B cell (primary cell): ENCODE results near the gene KIRREL3.

ENCODE experiments used
- EZH2 ChIP-seq: IDR thresholded peaks from 2 replicates; pipeline ENCODE4 v1.6.1; 2012; ENCODE audit warnings: borderline replicate concordance, low read depth, mild to moderate bottlenecking, moderate library complexity, low read length; ENCODE audit not compliant: insufficient read depth, poor library complexity, severe bottlenecking
- TF ChIP-seq, protein P1 (sequence below): fragments of 200-600 bp; IDR thresholded peaks from one replicate; pipeline ENCODE4 v1.8.0; 2022; ENCODE audit warnings: antibody characterized with exemption, mild to moderate bottlenecking

DNA sequence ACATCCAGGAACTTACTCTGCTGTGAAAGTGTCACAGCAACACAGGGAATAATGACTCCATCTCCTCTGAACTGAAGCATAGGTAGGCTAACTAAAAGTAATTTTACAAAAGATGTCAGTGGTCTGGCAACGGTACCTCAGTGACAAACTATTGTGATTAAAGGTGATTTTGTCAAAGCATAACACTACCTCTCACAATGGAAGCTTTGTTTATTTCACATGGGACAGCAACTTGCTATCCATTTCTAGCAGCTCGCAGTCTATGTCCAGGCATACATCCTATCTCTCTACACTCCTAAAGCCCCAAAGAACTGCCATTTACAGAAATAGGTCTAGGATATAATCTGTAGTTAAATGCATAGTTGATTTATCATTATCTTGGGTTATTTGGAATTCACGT lies 163.0 kb downstream of the KIRREL3 start:
- TF ChIP-seq, protein P1, sequence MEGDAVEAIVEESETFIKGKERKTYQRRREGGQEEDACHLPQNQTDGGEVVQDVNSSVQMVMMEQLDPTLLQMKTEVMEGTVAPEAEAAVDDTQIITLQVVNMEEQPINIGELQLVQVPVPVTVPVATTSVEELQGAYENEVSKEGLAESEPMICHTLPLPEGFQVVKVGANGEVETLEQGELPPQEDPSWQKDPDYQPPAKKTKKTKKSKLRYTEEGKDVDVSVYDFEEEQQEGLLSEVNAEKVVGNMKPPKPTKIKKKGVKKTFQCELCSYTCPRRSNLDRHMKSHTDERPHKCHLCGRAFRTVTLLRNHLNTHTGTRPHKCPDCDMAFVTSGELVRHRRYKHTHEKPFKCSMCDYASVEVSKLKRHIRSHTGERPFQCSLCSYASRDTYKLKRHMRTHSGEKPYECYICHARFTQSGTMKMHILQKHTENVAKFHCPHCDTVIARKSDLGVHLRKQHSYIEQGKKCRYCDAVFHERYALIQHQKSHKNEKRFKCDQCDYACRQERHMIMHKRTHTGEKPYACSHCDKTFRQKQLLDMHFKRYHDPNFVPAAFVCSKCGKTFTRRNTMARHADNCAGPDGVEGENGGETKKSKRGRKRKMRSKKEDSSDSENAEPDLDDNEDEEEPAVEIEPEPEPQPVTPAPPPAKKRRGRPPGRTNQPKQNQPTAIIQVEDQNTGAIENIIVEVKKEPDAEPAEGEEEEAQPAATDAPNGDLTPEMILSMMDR, result no peak
- TF ChIP-seq EZH2, result no peak
